GM10266 (cell line): ENCODE data around the gene VSIG1.

ENCODE experiments used
- DNase-seq: peaks from one replicate; pipeline ENCODE4 v3.0.0; 2012; ENCODE audit errors: extremely low spot score
- TF ChIP-seq, protein P1 (sequence below): IDR thresholded peaks from 2 replicates; pipeline ENCODE4 v1.5.1; 2012; ENCODE audit warnings: mild to moderate bottlenecking, low read depth; ENCODE audit not compliant: control insufficient read depth, insufficient read depth; ENCODE audit errors: missing control alignments

VSIG1 gene

DNA sequence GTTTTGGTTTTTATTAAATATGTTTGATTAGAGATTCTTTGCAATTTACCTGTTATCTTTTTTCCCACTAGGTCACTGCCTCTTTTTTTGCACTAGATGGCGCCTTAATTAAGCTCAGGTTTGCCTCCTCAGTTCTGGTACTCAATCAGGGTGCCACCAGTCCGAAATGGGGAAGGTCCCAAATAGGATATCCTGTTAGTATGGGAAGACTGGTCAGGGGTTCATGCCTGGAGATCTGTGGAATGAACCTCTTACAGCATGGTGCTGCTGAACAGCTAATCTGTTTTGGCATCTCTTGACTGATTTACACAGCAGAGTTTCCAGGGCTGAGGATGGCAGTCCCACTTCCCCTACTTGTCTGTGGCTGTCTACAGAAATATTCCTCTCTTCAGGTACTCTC lies 24.2 kb upstream of the VSIG1 start:
- TF ChIP-seq, protein P1, sequence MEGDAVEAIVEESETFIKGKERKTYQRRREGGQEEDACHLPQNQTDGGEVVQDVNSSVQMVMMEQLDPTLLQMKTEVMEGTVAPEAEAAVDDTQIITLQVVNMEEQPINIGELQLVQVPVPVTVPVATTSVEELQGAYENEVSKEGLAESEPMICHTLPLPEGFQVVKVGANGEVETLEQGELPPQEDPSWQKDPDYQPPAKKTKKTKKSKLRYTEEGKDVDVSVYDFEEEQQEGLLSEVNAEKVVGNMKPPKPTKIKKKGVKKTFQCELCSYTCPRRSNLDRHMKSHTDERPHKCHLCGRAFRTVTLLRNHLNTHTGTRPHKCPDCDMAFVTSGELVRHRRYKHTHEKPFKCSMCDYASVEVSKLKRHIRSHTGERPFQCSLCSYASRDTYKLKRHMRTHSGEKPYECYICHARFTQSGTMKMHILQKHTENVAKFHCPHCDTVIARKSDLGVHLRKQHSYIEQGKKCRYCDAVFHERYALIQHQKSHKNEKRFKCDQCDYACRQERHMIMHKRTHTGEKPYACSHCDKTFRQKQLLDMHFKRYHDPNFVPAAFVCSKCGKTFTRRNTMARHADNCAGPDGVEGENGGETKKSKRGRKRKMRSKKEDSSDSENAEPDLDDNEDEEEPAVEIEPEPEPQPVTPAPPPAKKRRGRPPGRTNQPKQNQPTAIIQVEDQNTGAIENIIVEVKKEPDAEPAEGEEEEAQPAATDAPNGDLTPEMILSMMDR, result peak; percentile 43
- DNase-seq, result peak; percentile 6

DNA sequence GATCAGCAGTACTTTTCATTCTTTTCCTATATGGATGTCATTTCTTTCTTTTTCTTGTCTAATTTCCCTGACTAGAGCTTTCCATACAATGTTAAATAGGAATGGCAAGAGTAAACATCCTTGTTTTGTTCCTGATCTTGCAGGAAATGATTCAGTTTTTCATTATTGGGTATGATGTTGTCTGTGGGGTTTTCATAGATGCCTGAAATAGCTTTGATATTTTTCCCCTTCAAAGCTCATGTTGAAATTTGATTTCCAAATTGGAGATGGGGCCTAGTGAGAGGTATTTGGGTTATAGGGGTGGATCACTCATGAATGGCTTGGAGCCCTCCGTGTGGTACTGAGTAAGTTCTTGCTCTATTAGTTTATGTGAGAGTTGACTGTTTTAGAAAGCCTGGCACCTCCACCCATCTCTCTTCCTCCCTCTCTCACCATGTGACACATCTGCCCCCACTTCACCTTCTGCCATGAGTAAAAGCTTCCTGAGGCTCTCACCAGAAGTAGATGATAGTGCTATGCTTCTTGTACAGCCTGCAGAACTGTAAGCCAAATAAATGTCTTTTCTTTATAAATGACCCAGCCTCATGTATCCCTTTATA lies 22.3 kb upstream of the VSIG1 start:
- no peak for DNase-seq

GRCh38 chrX:108025376-108025775 lies 19.5 kb upstream of the VSIG1 start:
- TF ChIP-seq, protein P1, result no peak
- DNase-seq, result no peak

More for the DNA sequence above, 22.3 kb upstream of the VSIG1 start:
- TF ChIP-seq, protein P1, result no peak

- TF ChIP-seq, protein P1, result no peak
- DNase-seq, result no peak
Measured at GRCh38 chrX:108025954-108026600, 18.8 kb upstream of the VSIG1 start.

GRCh38 chrX:108028854-108029253 lies 16.0 kb upstream of the VSIG1 start:
- TF ChIP-seq, protein P1, result no peak
- no peak for DNase-seq

GRCh38 chrX:108029928-108030711 lies 14.7 kb upstream of the VSIG1 start:
- DNase-seq, result peak; percentile 4
- TF ChIP-seq, protein P1, result no peak

GRCh38 chrX:108032944-108033343 lies 11.9 kb upstream of the VSIG1 start:
- DNase-seq, result no peak
- TF ChIP-seq, protein P1, result no peak
